ENCODE results near the gene KNDC1. TPM values are rescaled to one million over a fixed set of nuclear protein-coding genes. Genes with fewer than 3 reads are reported as not detected.

KNDC1 gene
- total and polyA plus RNA-seq, 2 of the 4 experiments (the other 2 are of a cell fraction): 0.18 to 1.1 TPM

DNA sequence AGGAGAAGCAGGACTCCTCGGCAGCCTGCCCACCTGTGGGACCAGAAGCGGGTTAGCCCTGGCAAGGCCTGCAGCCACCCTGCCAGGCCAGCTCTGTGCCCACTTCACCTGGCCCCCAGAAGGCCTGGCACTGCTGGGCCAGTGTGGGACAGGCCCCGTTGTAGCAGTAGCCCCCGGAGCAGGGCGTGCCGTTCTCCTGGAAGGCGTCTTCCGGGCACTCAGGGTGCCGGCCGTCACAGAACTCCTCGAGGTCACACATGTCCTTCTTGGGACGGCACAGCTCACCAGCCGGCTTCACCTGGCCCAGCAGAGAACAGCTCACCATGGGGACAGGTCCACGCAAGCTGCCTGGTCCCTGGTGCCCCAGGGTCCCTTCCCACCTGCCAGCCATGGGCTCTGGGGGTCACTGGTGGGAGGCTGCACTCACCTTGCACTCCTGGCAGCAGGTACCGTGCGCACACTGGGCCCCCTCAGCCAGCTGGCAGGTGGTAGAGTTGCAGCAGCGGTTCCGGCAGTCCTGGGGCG, 110.8 kb downstream of the KNDC1 start:
- intact Hi-C loops (cut with micrococcal nuclease): no loop called here
- CTCF ChIA-PET: no interaction called here

More for the DNA sequence above, 110.8 kb downstream of the KNDC1 start:
- H3K36me3 ChIP-seq (ENCODE audit: control insufficient read depth, insufficient read depth, low read length): peaks cover 4% of the 10 kb centered on the region; the same call in 1 of the 2 replicates
- no peaks in the 10 kb centered on the region for H4K20me1 ChIP-seq (ENCODE audit: insufficient read depth, low read length)
- H4K5ac ChIP-seq (ENCODE audit: low read depth, low read length): no peak overlapping the region
- H3K9me3 ChIP-seq (ENCODE audit: control insufficient read depth, insufficient read depth, low read length): no peaks in the 10 kb centered on the region
- DNase-seq: no peak
- no peak overlapping the region for H4K8ac ChIP-seq (ENCODE audit: low read depth in 2 of 2, low read length in 2 of 2)
- no peak overlapping the region for H3K9ac ChIP-seq (ENCODE audit: low read depth, low read length)
- no peaks in the 10 kb centered on the region for H3K4me1 ChIP-seq (ENCODE audit: control insufficient read depth, insufficient read depth, low read length)
- no peak overlapping the region for H3K4me3 ChIP-seq (ENCODE audit: insufficient read depth, low read depth, low read length)
- TF ChIP-seq MXI1 (IDR thresholded peaks at IDR 0.05; ENCODE audit: borderline replicate concordance, low read depth, low read length): no peak
- no peak for TF ChIP-seq CHD1 (IDR thresholded peaks at IDR 0.05; ENCODE audit: low read depth, low read length)
- no peak for TF ChIP-seq ELK1 (IDR thresholded peaks at IDR 0.05; ENCODE audit: borderline replicate concordance, low read depth, low read length)
- TF ChIP-seq CTCF (conservative IDR thresholded peaks at IDR 0.05; ENCODE audit: low read depth, low read length): no peak
- TF ChIP-seq FOS (IDR thresholded peaks at IDR 0.05; ENCODE audit: low read depth, low read length): no peak
- no peak for TF ChIP-seq RCOR1 (IDR thresholded peaks at IDR 0.05; ENCODE audit: insufficient replicate concordance, low read length)
- no peak for TF ChIP-seq NFE2L2 (IDR thresholded peaks at IDR 0.05; ENCODE audit: low read depth, low read length)
- TF ChIP-seq SMC3 (IDR thresholded peaks at IDR 0.05; ENCODE audit: low read depth, low read length): no peak
- no peak for TF ChIP-seq RFX5 (IDR thresholded peaks at IDR 0.05; ENCODE audit: low read depth, low read length)
- no peak for TF ChIP-seq BHLHE40 (IDR thresholded peaks at IDR 0.05; ENCODE audit: low read depth, low read length)
- no peak for TF ChIP-seq CEBPB (IDR thresholded peaks at IDR 0.05; ENCODE audit: low read depth, low read length)
- TF ChIP-seq MAFK (IDR thresholded peaks at IDR 0.05; ENCODE audit: low read depth, low read length): no peak
- TF ChIP-seq RAD21 (IDR thresholded peaks at IDR 0.05; ENCODE audit: low read length): no peak
- TF ChIP-seq POLR2A (IDR thresholded peaks at IDR 0.05; ENCODE audit: low read depth, low read length): no peak
- TF ChIP-seq USF2 (IDR thresholded peaks at IDR 0.05; ENCODE audit: low read depth, low read length): no peak
- TF ChIP-seq MAZ (IDR thresholded peaks at IDR 0.05; ENCODE audit: borderline replicate concordance, low read depth, low read length): no peak
- dilution Hi-C loops (cut with HindIII; ENCODE audit: low sequenced_read_pairs, unreplicated experiment) (no loop called here), in situ Hi-C loops (cut with MboI; ENCODE audit: low sequenced_read_pairs) (loop anchor here (25.0 kb wide), 1 partner anchor 609 kb away; no protein-coding TSS in a partner anchor)
- no TSS peak for BruUV-seq (replicated peaks)
- 88% methylated on average over 12 of the region's 19 CpGs; no CpG with 5 or more reads in 1 of the 2 experiments for WGBS, 2 experiments (ENCODE audit: extremely low coverage in 2 of 2, insufficient read length in 1 of 2)
- no peak overlapping the region for H3K4ac ChIP-seq (ENCODE audit: low read depth, low read length)
- no peaks in the 10 kb centered on the region for H3K79me1 ChIP-seq (ENCODE audit: low read depth in 1 of 2, low read length in 2 of 2)
- no peak overlapping the region for H2BK120ac ChIP-seq (ENCODE audit: low read depth, low read length)
- no peak overlapping the region for H2BK15ac ChIP-seq (ENCODE audit: low read depth, low read length)
- no peaks in the 10 kb centered on the region for H3K9me1 ChIP-seq (ENCODE audit: insufficient read depth, low read length)
- no peak overlapping the region for H3K4me2 ChIP-seq (ENCODE audit: low read depth, low read length)
- no peak overlapping the region for H4K91ac ChIP-seq (ENCODE audit: insufficient read depth, low read depth, low read length)
- peaks cover 1% of the 10 kb centered on the region; the same call in 1 of the 2 replicates for H3K27me3 ChIP-seq (ENCODE audit: control insufficient read depth, insufficient read depth, low read length)
- H3K56ac ChIP-seq (ENCODE audit: extremely low read depth, insufficient read depth, low read length): no peak overlapping the region
- no peak overlapping the region for H3K23ac ChIP-seq (ENCODE audit: low read depth, low read length)
- H2BK20ac ChIP-seq (ENCODE audit: low read depth, low read length): no peak overlapping the region
- no peak overlapping the region for H3K18ac ChIP-seq (ENCODE audit: low read depth, low read length)
- no peak overlapping the region for H3K27ac ChIP-seq (ENCODE audit: insufficient read depth, low read length)
- no peak for ATAC-seq (ENCODE audit: low read depth)
- no peak overlapping the region for H2AFZ ChIP-seq (replicated peaks; ENCODE audit: low read length, poor library complexity)
- POLR2A ChIA-PET (ENCODE audit: unreplicated experiment): no interaction called here
- H3K14ac ChIP-seq (replicated peaks; ENCODE audit: low read depth, low read length): no peak overlapping the region
- H2AK5ac ChIP-seq (ENCODE audit: low read depth, low read length): no peak overlapping the region
- H2BK5ac ChIP-seq (ENCODE audit: low read depth, low read length, poor library complexity, severe bottlenecking): no peak overlapping the region
- H2AK9ac ChIP-seq (replicated peaks; ENCODE audit: low read depth, low read length, poor library complexity): no peak overlapping the region
